Stimulated activated CD4-positive, alpha-beta T cell treated with anti-CD3 and anti-CD28 coated beads, Interleukin-15, amount 100 ng/mL, for 48 hours (primary cell): ENCODE data around the gene TRIM41.

ENCODE experiments used
- DNase-seq, 2 donors: peaks; one replicate each; pipeline ENCODE4 v3.0.0-alpha.2; 2020; ENCODE audit warnings: low read depth in 2 of 2

The TRIM41 gene

GRCh38 chr5:181231432-181231831 is 8.4 kb downstream of the TRIM41 start:
- no peak for DNase-seq

- no peak for DNase-seq
Measured at GRCh38 chr5:181232593-181232992, 9.5 kb downstream of the TRIM41 start.

GRCh38 chr5:181233088-181233800 is 10.2 kb downstream of the TRIM41 start:
- DNase-seq, result no peak

GRCh38 chr5:181233801-181234454 is 10.8 kb downstream of the TRIM41 start:
- no peak for DNase-seq

- DNase-seq, result no peak
Measured at GRCh38 chr5:181234455-181235306, 11.6 kb downstream of the TRIM41 start.

- no peak for DNase-seq
Measured at GRCh38 chr5:181235323-181235688, 12.2 kb downstream of the TRIM41 start.

- DNase-seq, result no peak
Measured at GRCh38 chr5:181235689-181236366, 12.7 kb downstream of the TRIM41 start.

GRCh38 chr5:181236471-181236870 is 13.4 kb downstream of the TRIM41 start:
- no peak for DNase-seq

GRCh38 chr5:181236954-181237641 is 14.0 kb downstream of the TRIM41 start:
- DNase-seq, result no peak

- no peak for DNase-seq
Measured at GRCh38 chr5:181237729-181238385, 14.8 kb downstream of the TRIM41 start.

- no peak for DNase-seq
Measured at GRCh38 chr5:181239062-181239663, 16.1 kb downstream of the TRIM41 start.

- peak; percentile 54 to 59 for DNase-seq
Measured at GRCh38 chr5:181241393-181241975, 18.4 kb downstream of the TRIM41 start.

GRCh38 chr5:181242031-181242451 is 19.0 kb downstream of the TRIM41 start:
- no peak for DNase-seq

- no peak for DNase-seq
Measured at GRCh38 chr5:181243018-181243563, 20.0 kb downstream of the TRIM41 start.

GRCh38 chr5:181243564-181244343 is 20.7 kb downstream of the TRIM41 start, which contains the start of gene RACK1:
Gene RACK1, minus strand, starts transcription at chr5:181243906. Its CDS starts 106 bp downstream, at chr5:181243800.
- DNase-seq, result peak; percentile 82 to 87

GRCh38 chr5:181245427-181246275 is 22.6 kb downstream of the TRIM41 start:
- no peak for DNase-seq

- DNase-seq, result peak; percentile 66 to 77
Measured at GRCh38 chr5:181246276-181247049, 23.4 kb downstream of the TRIM41 start.
